ENCODE measurements around the gene LYPD6.

- TF ChIP-seq CTCF (conservative IDR thresholded peaks at IDR 0.05; ENCODE audit: low read length), result no peak
- TF ChIP-seq EZH2phosphoT487 (IDR thresholded peaks at IDR 0.05; ENCODE audit: borderline replicate concordance, low read depth, low read length), result no peak
These were observed 159.1 kb downstream of the LYPD6 start for GRCh38 chr2:149489452-149489851.

All from OCI-LY7 (cell line).